Activated T-cell treated with anti-CD3 and anti-CD28 coated beads, Interleukin-2, amount 50 U/mL, for 24 hours (primary cell): ENCODE data around the gene SYT15B.
"Not testable (repeated sequence)": the region's sequence is repeated elsewhere in the genome, so short reads cannot be mapped to it uniquely, and the experiment has no call there.

Experiments used
- DNase-seq: peaks from one replicate; pipeline ENCODE4 v3.0.0-alpha.2; 2020
- H3K27ac Mint-ChIP-seq: 2 replicates; pipeline ENCODE4 v1.8.0; 2020; ENCODE audit warnings: mild to moderate bottlenecking, mixed read lengths
- H3K27me3 Mint-ChIP-seq: 2 replicates; pipeline ENCODE4 v1.8.0; 2020; ENCODE audit warnings: mixed read lengths
- H3K36me3 Mint-ChIP-seq: 2 replicates; pipeline ENCODE4 v1.8.0; 2020; ENCODE audit warnings: low read depth, mixed read lengths
- H3K4me1 Mint-ChIP-seq: 2 replicates; pipeline ENCODE4 v1.8.0; 2020; ENCODE audit warnings: low read depth, mixed read lengths
- H3K4me3 Mint-ChIP-seq: 2 replicates; pipeline ENCODE4 v1.8.0; 2020; ENCODE audit warnings: mild to moderate bottlenecking, moderate library complexity, mixed read lengths
- H3K9me3 Mint-ChIP-seq: 2 replicates; pipeline ENCODE4 v1.8.0; 2020; ENCODE audit warnings: mixed read lengths

The SYT15B gene

GRCh38 chr10:47750360-47750759, 13.0 kb downstream of the SYT15B start:
- H3K9me3 Mint-ChIP-seq, H3K4me3 Mint-ChIP-seq, H3K36me3 Mint-ChIP-seq, H3K27ac Mint-ChIP-seq, H3K4me1 Mint-ChIP-seq, H3K27me3 Mint-ChIP-seq, DNase-seq: not testable (repeated sequence)

GRCh38 chr10:47746780-47747376, 16.5 kb downstream of the SYT15B start:
- H3K27ac Mint-ChIP-seq, H3K36me3 Mint-ChIP-seq, H3K4me1 Mint-ChIP-seq, DNase-seq, H3K27me3 Mint-ChIP-seq, H3K4me3 Mint-ChIP-seq, H3K9me3 Mint-ChIP-seq: not testable (repeated sequence)

- not testable (repeated sequence) for H3K4me1 Mint-ChIP-seq, H3K9me3 Mint-ChIP-seq, H3K4me3 Mint-ChIP-seq, H3K36me3 Mint-ChIP-seq, H3K27me3 Mint-ChIP-seq, DNase-seq, H3K27ac Mint-ChIP-seq
Measured at GRCh38 chr10:47744881-47745280, 18.5 kb downstream of the SYT15B start.

- not testable (repeated sequence) for H3K9me3 Mint-ChIP-seq, H3K27ac Mint-ChIP-seq, H3K27me3 Mint-ChIP-seq, H3K4me3 Mint-ChIP-seq, H3K36me3 Mint-ChIP-seq, H3K4me1 Mint-ChIP-seq
- peak; percentile 61 for DNase-seq
Measured at GRCh38 chr10:47743611-47744550, 19.5 kb downstream of the SYT15B start.

- not testable (repeated sequence) for DNase-seq, H3K4me3 Mint-ChIP-seq, H3K27me3 Mint-ChIP-seq, H3K27ac Mint-ChIP-seq, H3K9me3 Mint-ChIP-seq, H3K36me3 Mint-ChIP-seq, H3K4me1 Mint-ChIP-seq
Measured at GRCh38 chr10:47740868-47741267, 22.5 kb downstream of the SYT15B start.

- H3K27me3 Mint-ChIP-seq, H3K4me3 Mint-ChIP-seq, H3K9me3 Mint-ChIP-seq, H3K36me3 Mint-ChIP-seq, H3K27ac Mint-ChIP-seq, DNase-seq, H3K4me1 Mint-ChIP-seq: not testable (repeated sequence)
Measured at GRCh38 chr10:47730911-47731310, 32.5 kb downstream of the SYT15B start.

GRCh38 chr10:47725740-47726139, 37.7 kb downstream of the SYT15B start:
- not testable (repeated sequence) for H3K4me1 Mint-ChIP-seq, DNase-seq, H3K27ac Mint-ChIP-seq, H3K36me3 Mint-ChIP-seq, H3K9me3 Mint-ChIP-seq, H3K4me3 Mint-ChIP-seq, H3K27me3 Mint-ChIP-seq

- not testable (repeated sequence) for DNase-seq, H3K4me1 Mint-ChIP-seq, H3K9me3 Mint-ChIP-seq, H3K27ac Mint-ChIP-seq, H3K27me3 Mint-ChIP-seq, H3K36me3 Mint-ChIP-seq, H3K4me3 Mint-ChIP-seq
Measured at GRCh38 chr10:47725047-47725446, 38.3 kb downstream of the SYT15B start.

GRCh38 chr10:47724119-47724518, 39.3 kb downstream of the SYT15B start:
- H3K27ac Mint-ChIP-seq, H3K27me3 Mint-ChIP-seq, H3K4me3 Mint-ChIP-seq, H3K4me1 Mint-ChIP-seq, H3K36me3 Mint-ChIP-seq, H3K9me3 Mint-ChIP-seq, DNase-seq: not testable (repeated sequence)

GRCh38 chr10:47723362-47723761, 40.0 kb downstream of the SYT15B start:
- not testable (repeated sequence) for H3K27ac Mint-ChIP-seq, H3K36me3 Mint-ChIP-seq, H3K9me3 Mint-ChIP-seq, H3K27me3 Mint-ChIP-seq, H3K4me1 Mint-ChIP-seq, DNase-seq, H3K4me3 Mint-ChIP-seq

- H3K4me3 Mint-ChIP-seq, result not testable (repeated sequence)
Measured at GRCh38 chr10:47717011-47717769, 46.2 kb downstream of the SYT15B start.

More at GRCh38 chr10:47717011-47717769, 46.2 kb downstream of the SYT15B start:
- H3K4me1 Mint-ChIP-seq, H3K27ac Mint-ChIP-seq, H3K36me3 Mint-ChIP-seq, H3K27me3 Mint-ChIP-seq, DNase-seq, H3K9me3 Mint-ChIP-seq: not testable (repeated sequence)
